Effector memory CD8-positive, alpha-beta T cell (primary cell): ENCODE measurements around the gene BCAP29.
"Not testable (repeated sequence)": the region's sequence is repeated elsewhere in the genome, so short reads cannot be mapped to it uniquely, and the experiment has no call there.

Source experiments
- ATAC-seq: fragments of 150-1000 bp; cut with Tn5 transposase; replicated peaks from 2 replicates; pipeline ENCODE4 v1.10.0; 2021; ENCODE audit warnings: mild to moderate bottlenecking, moderate library complexity
- DNase-seq, 3 experiments: peaks; one replicate each; pipeline ENCODE4 v3.0.0; 2021
- H3K27ac Mint-ChIP-seq, 2 donors: one replicate each; pipeline ENCODE4 v1.8.0; 2022; ENCODE audit warnings: mild to moderate bottlenecking in 2 of 2, mixed read lengths in 2 of 2, moderate library complexity in 2 of 2
- H3K27me3 Mint-ChIP-seq, 2 donors: one replicate each; pipeline ENCODE4 v1.8.0; 2022; ENCODE audit warnings: mixed read lengths in 2 of 2
- H3K36me3 Mint-ChIP-seq: one replicate; pipeline ENCODE4 v1.8.0; 2022; ENCODE audit warnings: mild to moderate bottlenecking, moderate library complexity, mixed read lengths; ENCODE audit not compliant: insufficient read depth
- H3K4me1 Mint-ChIP-seq, 2 donors: one replicate each; pipeline ENCODE4 v1.8.0; 2022; ENCODE audit warnings: low read depth in 2 of 2, mixed read lengths in 2 of 2
- H3K4me3 Mint-ChIP-seq, 2 donors: one replicate each; pipeline ENCODE4 v1.8.0; 2022; ENCODE audit warnings: mild to moderate bottlenecking in 2 of 2, mixed read lengths in 2 of 2, moderate library complexity in 2 of 2
- H3K9me3 Mint-ChIP-seq, 2 donors: one replicate each; pipeline ENCODE4 v1.8.0; 2022; ENCODE audit warnings: mixed read lengths in 2 of 2

The BCAP29 gene

DNA sequence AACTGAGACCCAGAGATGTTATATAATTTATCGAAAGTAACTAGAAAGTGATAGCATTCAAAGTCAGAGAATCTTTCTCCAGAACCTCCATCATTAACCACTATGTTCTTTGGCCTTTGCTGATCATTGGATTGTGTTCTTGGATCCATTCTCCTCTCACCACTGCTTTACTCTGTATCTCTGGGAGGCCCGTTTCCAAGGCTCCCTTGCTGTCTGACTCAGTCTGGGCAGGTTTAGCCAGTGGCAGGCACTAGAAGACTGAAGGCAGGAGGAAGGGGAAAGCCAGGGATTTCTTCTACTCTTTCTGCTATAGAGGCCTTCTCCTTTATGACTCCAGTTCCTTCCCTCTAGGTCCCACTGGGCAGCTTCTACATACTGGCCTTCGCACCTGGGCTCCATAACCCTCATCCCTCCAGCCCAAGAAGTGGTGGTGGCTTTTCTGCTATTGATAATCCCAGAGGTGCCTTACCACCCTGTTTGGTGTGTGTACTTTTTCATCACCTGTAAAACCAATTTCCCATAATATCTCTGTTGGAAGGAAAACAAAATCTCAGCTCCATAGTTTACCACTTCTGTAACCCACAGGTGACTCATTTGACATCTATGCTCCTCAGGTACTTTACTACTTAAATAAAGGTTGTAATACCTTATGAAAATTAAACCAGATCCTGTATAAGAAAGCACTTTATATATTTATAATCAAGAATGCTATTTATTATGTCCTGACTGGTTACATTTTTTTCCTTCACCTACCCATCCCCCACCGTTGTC, 36.0 kb downstream of the BCAP29 start:
- Mint-ChIP-seq H3K27ac (no peak overlapping the region), H3K4me1 (no peaks in the 10 kb centered on the region), H3K9me3 (no peaks in the 10 kb centered on the region), H3K4me3 (no peak overlapping the region), H3K36me3 (peaks cover 10% of the 10 kb centered on the region), H3K27me3 (no peaks in the 10 kb centered on the region)
- ATAC-seq (no peak), DNase-seq (no peak)

- Mint-ChIP-seq H3K36me3 (no peaks in the 10 kb centered on the region), H3K27me3 (no peaks in the 10 kb centered on the region), H3K27ac (no peak overlapping the region), H3K9me3 (peaks cover 0 to 6% of the 10 kb centered on the region in 2 donors), H3K4me3 (no peak overlapping the region), H3K4me1 (no peaks in the 10 kb centered on the region)
- ATAC-seq = no peak
- DNase-seq = no peak
Observed at GRCh38 chr7:107622429-107622828, 42.4 kb downstream of the BCAP29 start.

DNA sequence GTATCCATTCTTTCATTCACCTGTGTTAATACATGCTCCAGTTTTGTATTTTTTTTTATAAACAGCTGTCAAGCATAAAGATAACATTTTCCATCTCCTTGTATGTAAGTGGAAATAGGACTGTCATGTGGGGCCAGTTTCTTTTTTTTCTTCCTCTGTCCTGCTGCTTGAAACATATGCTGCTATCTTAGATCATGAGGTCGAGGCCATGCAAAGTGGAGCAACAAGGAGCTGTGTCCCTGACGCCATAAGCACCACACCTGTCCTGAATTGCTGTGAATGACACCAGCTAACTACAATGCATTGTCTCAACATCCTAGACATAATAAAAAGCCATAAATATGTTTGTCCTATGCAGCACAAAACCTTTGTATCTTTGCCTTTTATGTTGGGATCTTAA, 42.8 kb downstream of the BCAP29 start:
- Mint-ChIP-seq H3K4me1 (no peaks in the 10 kb centered on the region), H3K27ac (no peak overlapping the region), H3K27me3 (no peaks in the 10 kb centered on the region), H3K4me3 (no peak overlapping the region), H3K36me3 (no peaks in the 10 kb centered on the region), H3K9me3 (peaks cover 0 to 6% of the 10 kb centered on the region in 2 donors)
- ATAC-seq (no peak), DNase-seq (no peak)

- peaks cover 3% of the 10 kb centered on the region for H3K36me3 Mint-ChIP-seq
- H3K4me1 Mint-ChIP-seq = no peaks in the 10 kb centered on the region
- peaks cover 0 to 6% of the 10 kb centered on the region in 2 donors for H3K9me3 Mint-ChIP-seq
- no peak overlapping the region for H3K27ac Mint-ChIP-seq
- no peak overlapping the region for H3K4me3 Mint-ChIP-seq
- no peaks in the 10 kb centered on the region for H3K27me3 Mint-ChIP-seq
- DNase-seq (no peak), ATAC-seq (no peak)
Observed at GRCh38 chr7:107627002-107627401, 47.0 kb downstream of the BCAP29 start.

DNA sequence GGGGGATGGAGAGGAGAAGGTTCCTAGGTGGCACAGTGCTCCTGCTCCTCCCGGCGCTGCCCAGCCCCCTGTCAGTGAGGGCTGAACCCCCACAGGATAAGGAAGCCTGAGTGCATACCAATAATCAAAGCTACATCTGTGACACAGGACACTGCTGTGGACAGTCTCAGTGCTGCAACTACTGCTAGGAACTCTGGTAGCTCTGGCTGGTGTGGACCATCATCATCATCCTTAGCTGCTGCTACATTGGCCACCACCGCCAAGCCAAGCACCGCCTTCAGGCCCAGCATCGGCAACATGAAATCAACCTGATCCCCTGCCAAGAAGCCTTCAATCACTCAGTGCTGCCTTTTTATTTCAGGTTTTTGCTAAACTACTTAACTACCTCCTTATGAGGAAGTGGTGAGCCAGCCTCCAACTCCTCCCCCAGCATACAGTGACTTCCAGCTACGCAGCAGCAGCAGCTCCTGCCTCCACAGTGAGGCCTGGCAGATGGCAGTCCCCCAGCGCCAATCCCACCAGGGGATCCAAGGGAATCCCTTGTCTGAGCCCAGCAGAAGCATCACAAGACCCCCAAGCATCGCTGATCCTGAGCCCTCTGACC, 48.5 kb downstream of the BCAP29 start:
- H3K4me3 Mint-ChIP-seq = no peak overlapping the region
- DNase-seq (no peak), ATAC-seq (no peak)
- H3K27ac Mint-ChIP-seq = no peak overlapping the region
- H3K9me3 Mint-ChIP-seq = peaks cover 0 to 6% of the 10 kb centered on the region in 2 donors
- H3K4me1 Mint-ChIP-seq = no peaks in the 10 kb centered on the region
- peaks cover 3% of the 10 kb centered on the region for H3K36me3 Mint-ChIP-seq
- H3K27me3 Mint-ChIP-seq = no peaks in the 10 kb centered on the region

DNA sequence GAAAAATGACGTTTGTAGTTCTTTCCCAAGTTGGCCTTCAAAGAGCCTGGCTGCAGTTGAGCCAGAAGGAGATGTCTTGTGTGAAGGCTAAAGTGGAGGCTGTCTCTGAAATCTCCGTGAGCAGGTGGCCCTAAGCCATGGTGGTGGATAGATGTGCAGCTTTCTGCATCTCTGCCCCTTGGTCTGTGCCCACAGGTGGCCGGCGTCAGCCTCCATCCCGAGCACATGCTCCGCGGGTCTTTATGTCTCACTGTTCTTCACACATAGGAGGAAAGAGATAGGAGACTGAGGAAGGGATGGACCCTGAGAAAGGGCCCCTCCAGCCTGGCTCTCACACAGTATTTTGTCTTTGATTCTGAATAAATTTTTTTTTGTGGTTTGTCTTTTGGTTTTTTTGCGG, 50.3 kb downstream of the BCAP29 start:
- Mint-ChIP-seq H3K4me1 (no peaks in the 10 kb centered on the region), H3K4me3 (no peak overlapping the region), H3K27me3 (no peaks in the 10 kb centered on the region), H3K27ac (no peak overlapping the region), H3K9me3 (peaks cover 0 to 6% of the 10 kb centered on the region in 2 donors), H3K36me3 (peaks cover 3% of the 10 kb centered on the region)
- no peak for DNase-seq
- no peak for ATAC-seq

- no peak overlapping the region for H3K27ac Mint-ChIP-seq
- no peaks in the 10 kb centered on the region for H3K4me1 Mint-ChIP-seq
- peaks cover 3% of the 10 kb centered on the region for H3K36me3 Mint-ChIP-seq
- ATAC-seq = no peak
- no peaks in the 10 kb centered on the region for H3K27me3 Mint-ChIP-seq
- H3K9me3 Mint-ChIP-seq = peaks cover 0 to 4% of the 10 kb centered on the region in 2 donors
- no peak for DNase-seq
- no peak overlapping the region for H3K4me3 Mint-ChIP-seq
Observed at GRCh38 chr7:107631588-107632491, 51.8 kb downstream of the BCAP29 start.

- no peaks in the 10 kb centered on the region for H3K4me1 Mint-ChIP-seq
- H3K9me3 Mint-ChIP-seq = no peaks in the 10 kb centered on the region
- no peak for ATAC-seq
Observed at GRCh38 chr7:107632492-107632865, 52.4 kb downstream of the BCAP29 start.

GRCh38 chr7:107638594-107638993, 58.5 kb downstream of the BCAP29 start:
- H3K9me3 Mint-ChIP-seq = no peaks in the 10 kb centered on the region
- peak overlapping the region in 1 of 2 donors; percentile 86 for H3K27ac Mint-ChIP-seq
- H3K36me3 Mint-ChIP-seq = no peaks in the 10 kb centered on the region
- no peak overlapping the region for H3K4me3 Mint-ChIP-seq
- no peaks in the 10 kb centered on the region for H3K4me1 Mint-ChIP-seq
- DNase-seq (no peak), ATAC-seq (no peak)
- peaks cover 5 to 20% of the 10 kb centered on the region in 2 donors for H3K27me3 Mint-ChIP-seq

More at GRCh38 chr7:107632492-107632865, 52.4 kb downstream of the BCAP29 start:
- DNase-seq = no peak
- no peaks in the 10 kb centered on the region for H3K27me3 Mint-ChIP-seq
- no peak overlapping the region for H3K4me3 Mint-ChIP-seq
- H3K27ac Mint-ChIP-seq = no peak overlapping the region
- peaks cover 3% of the 10 kb centered on the region for H3K36me3 Mint-ChIP-seq

DNA sequence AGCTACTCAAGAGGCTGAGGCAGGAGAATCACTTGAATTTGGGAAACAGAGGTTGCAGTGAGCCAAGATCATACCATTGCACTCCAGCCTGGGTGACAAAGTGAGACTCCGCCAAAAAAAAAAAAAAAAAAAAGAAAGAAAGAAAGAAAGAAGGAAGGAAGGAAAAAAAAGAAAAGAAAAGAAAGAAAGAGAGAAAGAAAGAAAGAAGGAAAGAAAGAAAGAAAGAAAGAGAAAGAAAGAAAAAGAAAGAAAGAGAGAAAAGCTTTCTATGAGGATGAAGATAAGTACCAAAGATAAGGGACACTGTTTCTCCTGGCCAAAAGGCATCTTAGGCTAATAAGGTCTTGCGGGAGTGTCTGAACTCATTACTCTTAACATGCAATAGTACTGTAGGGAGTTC, 59.0 kb downstream of the BCAP29 start:
- H3K36me3 Mint-ChIP-seq, ATAC-seq, H3K4me1 Mint-ChIP-seq, H3K4me3 Mint-ChIP-seq, DNase-seq, H3K9me3 Mint-ChIP-seq: not testable (repeated sequence)
- Mint-ChIP-seq H3K27me3 (peaks cover 5 to 20% of the 10 kb centered on the region in 2 donors), H3K27ac (peak overlapping the region in 1 of 2 donors; percentile 86)

GRCh38 chr7:107641676-107642075, 61.6 kb downstream of the BCAP29 start:
- Mint-ChIP-seq H3K27ac (no peak overlapping the region), H3K4me1 (peaks cover 0 to 5% of the 10 kb centered on the region in 2 donors), H3K36me3 (no peaks in the 10 kb centered on the region), H3K27me3 (peaks cover 5 to 20% of the 10 kb centered on the region in 2 donors), H3K9me3 (no peaks in the 10 kb centered on the region), H3K4me3 (no peak overlapping the region)
- ATAC-seq (no peak), DNase-seq (no peak)

DNA sequence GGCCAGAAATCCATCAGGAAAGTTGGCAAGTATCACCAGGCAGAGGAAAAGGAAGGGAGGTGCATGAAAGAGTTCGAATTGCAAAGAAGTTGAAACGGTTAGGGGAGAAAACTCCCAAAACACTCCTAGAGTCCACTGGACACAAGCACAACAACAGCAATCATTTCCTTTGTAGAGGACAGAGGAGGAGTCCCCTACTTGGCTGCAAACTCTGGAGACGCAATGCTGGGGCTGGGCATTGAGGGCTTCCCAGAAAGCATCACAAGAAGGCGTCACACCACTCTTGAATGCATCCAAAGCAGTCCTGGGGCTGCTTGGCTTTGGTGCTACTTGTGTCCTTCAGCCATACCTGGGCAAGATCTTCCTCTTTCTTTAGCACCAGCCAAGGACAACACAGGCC, 62.5 kb downstream of the BCAP29 start:
- Mint-ChIP-seq H3K27ac (no peak overlapping the region), H3K36me3 (no peaks in the 10 kb centered on the region), H3K4me3 (no peak overlapping the region), H3K9me3 (no peaks in the 10 kb centered on the region), H3K4me1 (peaks cover 0 to 5% of the 10 kb centered on the region in 2 donors), H3K27me3 (peaks cover 5 to 20% of the 10 kb centered on the region in 2 donors)
- DNase-seq (no peak), ATAC-seq (no peak)

GRCh38 chr7:107643407-107643806, 63.4 kb downstream of the BCAP29 start:
- H3K27me3 Mint-ChIP-seq = peaks cover 5 to 20% of the 10 kb centered on the region in 2 donors
- H3K9me3 Mint-ChIP-seq = no peaks in the 10 kb centered on the region
- peaks cover 0 to 5% of the 10 kb centered on the region in 2 donors for H3K4me1 Mint-ChIP-seq
- no peak for DNase-seq
- H3K36me3 Mint-ChIP-seq = no peaks in the 10 kb centered on the region
- no peak overlapping the region for H3K27ac Mint-ChIP-seq
- no peak overlapping the region for H3K4me3 Mint-ChIP-seq
- no peak for ATAC-seq
